Thymus (tissue), 11 donors: ENCODE data around the gene RANBP6. TPM values are rescaled to one million over a fixed set of nuclear protein-coding genes. Genes with fewer than 3 reads are reported as not detected.

Experiments
- DNase-seq, 9 donors: peaks; one replicate each; pipeline ENCODE4 v3.0.0-alpha.2; 2013; ENCODE audit warnings: low spot score in 9 of 9, low read depth in 6 of 9, missing footprints in 1 of 9
- H3K27ac ChIP-seq, 2 donors: one replicate each; pipeline ENCODE4 v1.5.1; 2013; ENCODE audit warnings: control low read depth in 1 of 2, low read depth in 1 of 2, low read length in 1 of 2, mild to moderate bottlenecking in 1 of 2, moderate library complexity in 1 of 2
- H3K27me3 ChIP-seq, 2 donors: one replicate each; pipeline ENCODE4 v1.5.1; 2013; ENCODE audit warnings: low read length in 1 of 2; ENCODE audit not compliant: control insufficient read depth in 2 of 2, insufficient read depth in 1 of 2
- H3K36me3 ChIP-seq, 2 donors: one replicate each; pipeline ENCODE4 v1.5.1; 2013; ENCODE audit warnings: low read length in 1 of 2, mild to moderate bottlenecking in 1 of 2, moderate library complexity in 1 of 2; ENCODE audit not compliant: control insufficient read depth in 2 of 2, insufficient read depth in 2 of 2
- H3K4me1 ChIP-seq, 2 donors: one replicate each; pipeline ENCODE4 v1.5.1; 2013; ENCODE audit warnings: low read length in 2 of 2; ENCODE audit not compliant: control insufficient read depth in 2 of 2, insufficient read depth in 2 of 2
- H3K4me3 ChIP-seq, 2 donors: one replicate each; pipeline ENCODE4 v1.5.1; 2013; ENCODE audit warnings: low read length in 2 of 2, control low read depth in 1 of 2, mild to moderate bottlenecking in 1 of 2
- H3K9me3 ChIP-seq, 2 donors: one replicate each; pipeline ENCODE4 v1.5.1; 2013; ENCODE audit warnings: low read length in 1 of 2, mild to moderate bottlenecking in 1 of 2; ENCODE audit not compliant: control insufficient read depth in 2 of 2, insufficient read depth in 1 of 2
- WGBS: extraction: QIAGEN DNeasy Blood & Tissue Kit; methylation state at CpG from one replicate; pipeline ENCODE4 v1.1.7; 2013; 5-methylcytosine and 5-hydroxymethylcytosine counted together
- polyA plus RNA-seq: library from polyadenylated mRNA; stranded (reverse); fragments of 200-250 nt; gene quantifications from one replicate; pipeline ENCODE4 v1.2.3, GENCODE V29; 2013
- total RNA-seq: library from RNA; stranded (reverse); fragments of 120-200 nt; gene quantifications from one replicate; pipeline ENCODE4 v1.2.4, GENCODE V29; 2013
- donor health status: healthy.

RANBP6 gene
- total and polyA plus RNA-seq, 2 donors = 20.9 to 41.0 TPM

- Histone ChIP-seq H3K9me3 (no peaks in the 10 kb centered on the region), H3K27ac (no peak overlapping the region), H3K36me3 (no peaks in the 10 kb centered on the region), H3K4me1 (no peaks in the 10 kb centered on the region), H3K27me3 (no peaks in the 10 kb centered on the region), H3K4me3 (no peak overlapping the region)
- WGBS = 96% methylated on average over 1 of the region's 1 CpG
- DNase-seq = no peak
Measured at GRCh38 chr9:5994493-5994892, 20.9 kb downstream of the RANBP6 start.

- no peaks in the 10 kb centered on the region for H3K4me1 ChIP-seq
- 98% methylated on average over 5 of the region's 5 CpGs for WGBS
- no peak overlapping the region for H3K4me3 ChIP-seq
- H3K27ac ChIP-seq = no peak overlapping the region
- DNase-seq = no peak
- no peaks in the 10 kb centered on the region for H3K27me3 ChIP-seq
- H3K9me3 ChIP-seq = no peaks in the 10 kb centered on the region
- peaks cover 5 to 8% of the 10 kb centered on the region in 2 donors for H3K36me3 ChIP-seq
Measured at GRCh38 chr9:5988265-5988664, 27.2 kb downstream of the RANBP6 start.

DNA sequence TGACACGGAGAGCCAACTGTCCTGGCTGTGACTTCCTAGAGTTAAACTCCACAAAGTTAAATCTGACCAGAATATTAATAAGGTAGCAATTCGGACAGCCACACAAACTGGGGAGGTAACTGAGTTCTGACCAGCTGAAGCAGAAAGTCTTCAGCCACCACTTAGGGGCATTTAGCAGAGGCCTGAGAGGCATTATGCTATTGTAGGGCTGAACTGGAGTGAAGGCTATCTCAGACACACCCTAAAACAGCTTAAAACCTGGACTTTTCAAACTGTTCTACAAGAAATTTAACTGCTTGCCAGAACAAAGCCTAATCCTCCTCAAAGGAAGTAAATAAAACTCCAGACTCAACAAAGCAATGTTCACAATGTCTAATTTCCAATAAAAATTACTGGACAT is 32.4 kb downstream of the RANBP6 start:
- Histone ChIP-seq H3K4me1 (no peaks in the 10 kb centered on the region), H3K27me3 (no peaks in the 10 kb centered on the region), H3K27ac (no peak overlapping the region), H3K36me3 (peaks cover 8 to 15% of the 10 kb centered on the region in 2 donors), H3K4me3 (no peak overlapping the region), H3K9me3 (no peaks in the 10 kb centered on the region)
- 97% methylated on average over 2 of the region's 2 CpGs for WGBS
- no peak for DNase-seq

- Histone ChIP-seq H3K4me3 (no peak overlapping the region), H3K27me3 (no peaks in the 10 kb centered on the region), H3K9me3 (no peaks in the 10 kb centered on the region), H3K4me1 (no peaks in the 10 kb centered on the region), H3K27ac (no peak overlapping the region), H3K36me3 (peaks cover 8 to 15% of the 10 kb centered on the region in 2 donors)
- no peak for DNase-seq
- WGBS = 98% methylated on average over 2 of the region's 2 CpGs
Measured at GRCh38 chr9:5982317-5982716, 33.1 kb downstream of the RANBP6 start.

GRCh38 chr9:5978523-5978922 is 36.9 kb downstream of the RANBP6 start:
- no peak overlapping the region for H3K4me3 ChIP-seq
- H3K27me3 ChIP-seq = no peaks in the 10 kb centered on the region
- H3K9me3 ChIP-seq = no peaks in the 10 kb centered on the region
- H3K27ac ChIP-seq = no peak overlapping the region
- DNase-seq = no peak
- H3K36me3 ChIP-seq = peaks cover 6 to 11% of the 10 kb centered on the region in 2 donors
- 94% methylated on average over 1 of the region's 1 CpG for WGBS
- no peaks in the 10 kb centered on the region for H3K4me1 ChIP-seq

DNA sequence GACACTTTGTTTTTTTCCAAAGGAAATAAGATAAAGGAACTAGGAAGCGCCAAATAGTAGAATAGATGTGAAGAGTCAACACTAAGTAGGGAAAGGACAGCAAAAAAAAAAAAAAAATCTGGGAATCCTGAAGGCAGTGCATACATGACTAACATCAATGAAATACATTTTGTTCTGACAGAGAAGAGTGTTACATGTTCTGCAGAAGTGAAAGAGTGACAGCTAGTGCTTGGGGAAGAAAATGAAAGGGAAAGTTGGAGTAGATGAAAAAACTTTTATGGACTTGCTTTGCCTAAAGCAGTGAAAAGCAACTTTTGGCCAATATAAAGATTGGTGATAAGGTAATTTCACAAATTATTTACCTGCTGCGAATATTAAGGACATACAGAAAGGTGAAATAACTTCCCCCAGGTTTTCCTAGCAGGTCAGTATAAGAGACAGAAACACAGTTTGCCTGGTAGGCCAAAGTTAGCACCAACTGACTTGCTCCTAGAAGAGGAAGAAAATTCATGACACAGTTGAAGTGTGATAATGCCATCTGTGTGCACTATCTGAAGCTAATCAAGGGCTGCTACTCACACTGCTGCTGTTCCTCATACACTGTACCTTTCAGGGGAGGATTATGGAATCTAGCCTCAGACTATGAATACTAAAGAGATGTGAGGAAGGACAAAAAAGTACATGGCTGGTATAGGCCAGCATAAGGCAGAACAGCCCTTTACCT is 38.6 kb downstream of the RANBP6 start:
- peaks cover 3 to 6% of the 10 kb centered on the region in 2 donors for H3K36me3 ChIP-seq
- no peak overlapping the region for H3K4me3 ChIP-seq
- WGBS = 92% methylated on average over 2 of the region's 2 CpGs
- no peaks in the 10 kb centered on the region for H3K9me3 ChIP-seq
- peak in 1 of 9 donors; percentile 5 for DNase-seq
- H3K4me1 ChIP-seq = no peaks in the 10 kb centered on the region
- no peak overlapping the region for H3K27ac ChIP-seq
- H3K27me3 ChIP-seq = no peaks in the 10 kb centered on the region

DNA sequence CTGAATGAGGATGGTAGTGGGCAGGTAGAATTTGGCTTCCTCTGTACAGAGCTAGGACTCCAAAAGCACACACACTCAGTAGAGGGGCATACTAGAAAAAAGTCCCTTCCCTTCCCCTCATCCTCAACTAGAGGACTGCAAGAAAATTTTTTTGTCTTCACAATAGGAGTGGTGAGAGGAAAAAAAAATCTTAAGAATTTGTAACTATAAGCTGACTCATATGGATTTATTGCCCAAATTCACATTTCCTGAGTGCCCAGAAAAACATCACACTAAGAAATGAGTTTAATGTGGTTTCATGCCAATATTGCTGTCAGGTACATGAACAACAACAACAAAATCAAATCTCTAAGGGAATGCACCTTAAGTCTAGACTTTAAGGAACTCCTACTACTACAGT is 43.7 kb downstream of the RANBP6 start:
- Histone ChIP-seq H3K27ac (no peak overlapping the region), H3K4me1 (no peaks in the 10 kb centered on the region), H3K27me3 (no peaks in the 10 kb centered on the region), H3K4me3 (no peak overlapping the region), H3K36me3 (peaks cover 7 to 22% of the 10 kb centered on the region in 2 donors), H3K9me3 (no peaks in the 10 kb centered on the region)
- DNase-seq = no peak

Other genes starting within 250 kb of the RANBP6 start
- gene ERMP1, start 182.5 kb downstream of the RANBP6 start, total RNA-seq = 16.6 TPM
- 11.2 TPM for gene ERMP1, start 182.5 kb downstream of the RANBP6 start, polyA plus RNA-seq
- gene MLANA, start 124.7 kb downstream of the RANBP6 start, total RNA-seq = not detected
- gene MLANA, start 124.7 kb downstream of the RANBP6 start, polyA plus RNA-seq = 0.09 TPM
- 9.3 TPM for gene IL33, start 200.2 kb upstream of the RANBP6 start, total RNA-seq
- gene IL33, start 200.2 kb upstream of the RANBP6 start, polyA plus RNA-seq = 14.5 TPM